Activated CD8-positive, alpha-beta memory T cell treated with anti-CD3 and anti-CD28 coated beads for 48 hours (primary cell): ENCODE results near the gene GDF7.

Experiments
- DNase-seq, 3 experiments: peaks; one replicate each; pipeline ENCODE4 v3.0.0-alpha.2; 2020; ENCODE audit warnings: low read depth in 2 of 3, low spot score in 2 of 3

Gene GDF7

DNA sequence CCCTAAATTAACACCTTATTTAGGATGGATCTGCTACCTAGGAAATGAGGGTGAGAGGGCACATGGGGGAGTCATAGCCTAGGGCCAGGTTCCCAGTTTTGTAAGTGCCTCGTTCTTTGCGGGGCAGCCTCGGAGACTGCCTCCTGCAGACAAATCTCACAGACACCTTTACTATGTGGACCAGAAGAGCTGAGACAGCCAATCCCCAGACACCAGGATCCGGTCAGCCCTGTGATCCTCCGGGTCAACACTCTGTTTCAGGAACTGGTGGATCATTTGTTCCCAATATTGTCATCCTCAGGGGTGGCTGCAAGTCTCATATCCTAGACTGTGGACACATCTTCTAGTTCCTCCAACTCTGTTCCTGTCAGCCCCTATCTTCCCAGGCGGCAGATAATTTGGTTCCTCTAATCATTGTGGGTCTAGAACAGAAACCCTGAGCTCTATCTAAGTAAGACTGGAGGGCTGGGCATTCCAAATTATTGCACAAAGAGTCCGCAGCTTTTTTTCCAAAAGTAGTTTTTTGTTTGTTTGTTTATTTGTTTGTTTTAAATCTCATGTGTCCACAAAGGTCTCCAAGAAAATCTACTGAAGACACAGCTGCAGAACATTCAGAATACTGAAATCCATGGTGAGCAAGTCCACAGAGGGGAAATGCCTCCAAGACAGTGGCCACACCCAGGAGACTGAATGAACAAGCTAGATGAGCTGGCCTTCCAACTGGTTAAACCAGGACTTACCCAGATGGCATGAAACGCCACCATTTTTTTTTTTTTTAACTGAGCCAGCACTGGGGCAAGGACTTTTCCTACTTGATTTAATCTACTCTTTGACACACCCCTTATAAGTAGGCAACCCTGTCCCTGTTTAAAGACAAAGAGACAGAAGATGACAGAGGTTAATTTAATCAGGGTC lies 6.2 kb upstream of the GDF7 start:
- no peak for DNase-seq

DNA sequence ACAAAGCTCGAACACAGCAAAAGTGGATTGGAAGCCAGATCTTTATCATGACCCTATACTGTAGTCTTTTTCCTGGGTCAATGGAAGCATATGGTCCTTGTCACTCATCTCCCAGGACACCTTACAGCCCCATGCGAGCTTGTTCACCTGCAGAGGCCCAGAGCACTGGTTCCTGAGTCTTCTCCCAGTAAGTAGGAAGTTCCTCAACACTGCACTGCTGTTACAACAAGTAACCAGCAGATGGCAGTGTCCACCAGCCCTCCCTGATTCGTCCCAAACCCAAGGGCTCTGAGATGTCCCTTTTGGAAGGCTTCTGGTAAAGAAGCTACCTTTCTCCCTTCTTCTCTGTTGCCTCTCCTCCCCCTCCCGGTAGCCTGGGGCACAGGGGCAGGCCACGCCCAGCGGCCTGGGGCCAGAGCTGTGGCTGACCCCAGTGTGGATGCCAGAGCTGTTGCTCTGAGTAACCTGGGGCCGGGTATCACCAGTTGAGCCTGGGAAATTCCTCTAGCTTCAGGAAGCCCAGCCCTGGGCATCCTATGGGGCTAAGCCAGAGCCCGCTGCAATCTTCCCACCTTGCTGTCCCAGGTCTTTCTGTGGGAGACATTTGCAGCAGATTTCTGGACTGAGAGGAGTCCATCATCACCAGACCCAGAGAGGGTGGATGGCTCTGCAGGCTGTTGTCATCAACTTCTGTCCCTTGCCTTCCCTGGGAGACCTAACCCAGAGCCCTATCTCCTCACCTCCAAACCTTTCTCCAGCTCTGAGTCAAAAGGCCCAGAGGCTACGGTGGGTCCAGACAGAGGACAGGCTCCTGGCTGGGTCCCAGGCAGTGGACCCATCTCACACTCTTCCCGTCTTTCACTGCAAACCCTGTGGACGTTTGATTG lies 5.3 kb upstream of the GDF7 start:
- peak in 1 of 3 experiments; percentile 37 for DNase-seq

DNA sequence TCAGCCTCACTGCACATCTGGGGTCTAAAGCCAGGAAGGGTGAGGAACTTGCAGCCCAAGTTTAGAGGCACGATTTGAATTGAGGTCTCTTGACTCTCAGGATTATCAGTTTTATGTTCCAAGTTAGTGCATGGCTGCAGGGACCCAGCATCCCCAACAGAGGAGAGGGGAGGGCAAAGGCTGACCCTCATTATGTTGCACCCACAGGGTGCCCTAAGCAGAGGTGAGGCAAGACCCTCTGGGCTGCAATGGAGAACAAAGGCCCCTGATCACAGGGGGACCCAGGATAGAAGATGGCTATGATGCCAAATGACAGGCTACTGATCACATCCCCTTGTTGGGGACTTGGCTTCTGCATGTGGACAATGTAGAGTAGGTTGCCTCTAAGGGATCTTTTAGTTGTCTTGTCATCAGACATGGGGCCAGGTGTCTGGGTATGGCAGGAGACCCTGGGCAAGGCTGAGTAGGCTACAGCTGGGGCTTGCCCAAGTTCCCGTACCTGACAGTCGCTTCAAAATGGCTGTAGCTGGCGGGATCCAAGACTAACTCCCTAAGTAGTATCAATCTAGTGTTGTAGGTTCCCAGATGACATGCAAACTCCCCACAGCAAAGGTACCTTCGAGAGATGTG lies 4.5 kb upstream of the GDF7 start:
- no peak for DNase-seq

DNA sequence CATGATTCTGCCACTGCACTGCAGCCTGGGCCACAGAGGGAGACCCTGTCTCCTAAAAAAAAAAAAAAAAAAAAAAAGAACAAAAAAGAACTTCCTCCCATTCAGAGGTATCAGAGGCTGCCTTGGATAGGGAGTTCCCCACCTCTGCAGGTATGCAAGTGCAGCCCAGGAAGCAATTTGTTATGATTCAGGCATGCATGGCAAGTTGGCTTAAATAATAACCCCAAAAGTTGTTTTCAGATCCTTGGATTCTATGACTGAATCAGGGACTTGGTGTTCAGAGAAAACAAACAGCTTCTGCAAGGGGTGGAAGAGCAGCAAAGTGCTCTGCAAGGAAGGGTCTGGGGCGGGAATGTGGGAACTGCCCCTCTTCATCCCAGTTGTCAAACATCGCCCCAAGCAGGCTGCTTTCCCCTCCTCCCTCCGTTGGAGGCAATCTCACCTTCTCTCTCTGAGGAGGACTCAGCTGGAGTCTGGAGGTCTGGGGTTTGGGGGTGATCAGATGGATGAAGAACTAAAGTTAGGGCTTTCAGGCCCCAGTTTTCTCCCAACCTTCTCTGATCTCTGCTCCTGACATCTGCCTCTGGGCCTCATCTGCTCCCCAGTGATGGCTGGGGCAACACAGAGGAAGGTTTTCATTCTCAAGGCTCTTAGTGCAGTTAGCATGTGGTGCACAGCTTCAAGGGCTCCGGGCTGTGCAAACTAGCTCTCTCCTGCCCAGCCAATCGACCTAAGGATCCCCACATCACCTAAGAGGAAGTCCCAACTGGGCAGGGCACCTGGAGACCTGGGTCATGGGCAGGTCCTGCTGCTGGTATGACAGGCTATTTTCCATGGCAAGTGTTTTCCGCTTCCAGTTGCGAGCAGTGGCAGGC lies 3.5 kb upstream of the GDF7 start:
- DNase-seq, result no peak

DNA sequence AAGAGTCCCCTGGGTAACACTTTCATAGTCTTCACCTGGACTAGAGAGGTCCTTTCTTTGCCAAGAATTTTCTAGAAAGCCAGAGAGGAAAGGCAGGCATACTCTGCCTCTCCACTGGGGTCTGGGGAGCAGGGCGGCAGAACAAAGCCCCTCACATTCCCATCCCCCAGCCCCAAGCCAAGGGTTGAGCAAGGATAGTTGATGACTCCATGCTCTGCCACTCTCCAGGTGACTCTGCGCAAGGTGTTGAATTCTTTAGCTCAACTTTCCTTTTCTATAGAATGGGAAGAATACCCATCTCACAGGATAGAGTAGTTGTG lies 2.9 kb upstream of the GDF7 start:
- DNase-seq, result no peak

DNA sequence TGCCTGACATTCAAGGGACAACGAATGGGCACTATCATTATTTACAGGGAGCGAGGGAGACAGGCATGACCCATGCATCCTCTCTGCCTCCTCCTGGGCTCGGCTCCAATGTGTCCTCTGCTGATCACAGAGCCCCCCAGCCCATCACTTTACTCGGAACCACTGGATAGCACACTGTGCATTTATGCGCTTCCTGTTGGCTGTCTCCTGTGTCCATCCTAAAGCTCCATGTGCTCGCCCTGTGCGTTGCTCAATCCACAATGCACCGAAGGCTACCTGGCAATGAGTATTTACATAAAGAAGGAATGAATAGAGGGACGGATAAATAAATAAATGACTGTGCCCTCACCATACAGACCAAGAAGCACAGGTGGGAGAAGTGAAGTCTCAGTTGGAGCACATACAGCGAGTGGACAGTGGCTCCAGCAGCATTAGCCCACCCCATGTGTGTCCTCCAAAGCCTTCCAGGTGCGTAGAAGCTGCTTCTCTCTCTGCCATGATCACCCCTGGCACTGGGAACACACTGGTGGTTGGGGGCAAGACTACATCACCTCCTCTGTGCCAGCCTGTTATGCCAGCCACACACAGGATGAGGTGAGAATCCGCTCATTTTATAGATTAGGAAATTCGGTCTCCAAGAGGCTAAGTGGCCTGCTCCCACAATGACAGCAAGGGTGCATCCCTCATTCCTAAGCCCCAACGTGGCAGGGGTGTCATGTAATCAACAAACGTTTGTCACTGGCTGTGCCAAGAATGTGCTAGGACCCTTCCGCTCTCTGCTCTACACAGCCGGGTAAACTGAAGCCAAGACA lies 2.3 kb upstream of the GDF7 start:
- no peak for DNase-seq

DNA sequence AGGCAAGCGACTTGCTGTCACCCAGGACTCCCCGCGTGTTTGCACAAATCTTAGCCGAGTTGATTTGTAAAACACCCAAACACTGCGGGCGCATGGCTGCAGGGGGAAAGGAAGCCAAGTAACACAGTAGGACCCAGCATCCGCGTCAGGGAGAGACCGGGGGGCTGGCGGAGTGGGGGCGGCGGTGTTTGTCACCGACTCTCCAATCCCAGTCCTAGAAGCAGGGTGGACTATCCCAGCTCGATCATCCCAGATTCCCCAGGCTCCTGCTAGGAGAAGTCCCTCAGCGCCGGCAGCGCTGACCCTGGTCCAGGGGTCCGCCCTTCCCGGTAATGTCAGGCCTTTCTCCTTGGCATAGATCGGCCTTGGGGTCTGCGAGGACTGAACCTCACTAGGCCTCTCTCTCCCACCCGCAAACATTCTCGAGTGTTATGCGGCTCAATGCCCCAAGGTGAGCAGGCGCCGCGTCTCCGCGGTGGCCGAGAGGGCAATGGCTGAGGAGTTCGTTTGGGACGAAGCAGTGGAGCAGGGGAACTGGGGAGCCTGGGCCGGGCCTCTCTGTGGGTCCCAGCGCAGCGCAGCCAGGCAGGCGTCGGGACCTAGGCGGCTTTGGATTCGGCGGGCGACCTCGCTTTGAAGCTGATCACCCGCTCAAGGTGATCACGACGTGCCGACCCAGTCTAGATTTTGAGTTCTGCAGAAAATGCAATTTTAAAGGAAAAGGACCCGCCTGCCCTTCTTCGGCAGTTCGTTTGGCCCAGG lies 1.5 kb upstream of the GDF7 start:
- no peak for DNase-seq

DNA sequence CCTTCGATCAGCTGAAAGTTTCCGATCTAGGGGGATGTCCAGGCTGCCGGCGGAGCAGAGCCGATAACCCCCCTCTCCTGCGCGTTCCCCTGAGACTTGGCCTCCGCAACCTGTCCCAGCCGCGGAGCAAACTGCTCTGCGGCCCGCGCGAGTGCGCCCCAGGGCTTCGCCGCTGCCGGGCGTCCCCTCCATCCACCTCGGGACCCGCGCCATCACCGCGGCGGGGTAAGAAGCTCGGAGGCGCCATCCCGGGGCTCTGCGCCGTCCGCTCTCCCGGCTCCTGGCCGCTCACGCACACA lies 990 bp upstream of the GDF7 start:
- DNase-seq, result no peak

DNA sequence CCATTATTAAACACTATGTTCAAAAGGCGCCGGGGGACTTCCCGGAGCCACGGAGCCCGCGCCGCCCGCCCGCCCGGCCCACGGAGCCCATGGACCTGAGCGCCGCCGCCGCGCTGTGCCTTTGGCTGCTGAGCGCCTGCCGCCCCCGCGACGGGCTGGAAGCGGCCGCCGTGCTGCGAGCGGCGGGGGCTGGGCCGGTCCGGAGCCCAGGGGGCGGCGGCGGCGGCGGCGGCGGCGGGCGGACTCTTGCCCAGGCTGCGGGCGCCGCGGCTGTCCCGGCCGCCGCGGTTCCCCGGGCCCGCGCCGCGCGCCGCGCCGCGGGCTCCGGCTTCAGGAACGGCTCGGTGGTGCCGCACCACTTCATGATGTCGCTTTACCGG lies 197 bp downstream of the GDF7 start:
- no peak for DNase-seq

DNA sequence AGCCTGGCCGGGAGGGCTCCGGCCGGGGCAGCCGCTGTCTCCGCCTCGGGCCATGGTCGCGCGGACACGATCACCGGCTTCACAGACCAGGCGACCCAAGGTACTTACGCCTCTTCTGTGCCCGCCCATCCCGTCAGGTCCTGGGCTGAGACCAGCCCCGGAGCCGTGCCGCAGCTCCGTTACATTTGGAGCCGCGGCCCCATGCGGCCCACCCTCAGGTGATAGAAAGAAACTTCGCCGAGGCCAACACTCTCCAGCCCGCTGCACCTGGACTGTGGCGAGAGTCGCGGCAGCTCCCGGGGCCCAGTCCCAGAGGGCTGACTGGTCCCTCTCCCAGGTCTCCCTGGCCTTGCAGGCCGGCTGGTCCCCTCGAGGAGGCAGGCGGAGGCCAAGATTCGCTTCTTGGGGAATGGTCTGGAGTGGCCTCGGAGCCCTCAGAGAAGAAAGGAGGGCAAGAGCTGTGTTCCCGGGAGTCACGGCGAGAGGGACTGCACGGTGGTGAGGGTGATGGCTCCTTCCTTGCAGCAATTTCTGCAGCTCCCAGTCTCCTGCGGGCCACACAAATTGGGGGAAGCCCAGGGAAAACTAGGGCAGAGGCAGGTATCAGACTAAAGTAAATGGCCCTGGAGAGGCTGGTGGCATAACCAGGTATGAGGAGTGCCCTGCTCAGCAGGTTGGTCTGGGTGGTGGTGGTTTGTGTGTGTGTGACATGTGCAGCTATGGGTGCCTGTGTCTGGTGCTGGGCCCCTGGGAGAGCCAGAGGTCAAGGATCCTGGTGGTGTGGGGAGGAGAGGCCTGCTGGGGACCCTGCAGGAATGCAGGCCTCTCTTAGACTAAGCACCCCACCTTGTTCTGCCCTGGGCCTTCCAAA lies 822 bp downstream of the GDF7 start:
- no peak for DNase-seq

DNA sequence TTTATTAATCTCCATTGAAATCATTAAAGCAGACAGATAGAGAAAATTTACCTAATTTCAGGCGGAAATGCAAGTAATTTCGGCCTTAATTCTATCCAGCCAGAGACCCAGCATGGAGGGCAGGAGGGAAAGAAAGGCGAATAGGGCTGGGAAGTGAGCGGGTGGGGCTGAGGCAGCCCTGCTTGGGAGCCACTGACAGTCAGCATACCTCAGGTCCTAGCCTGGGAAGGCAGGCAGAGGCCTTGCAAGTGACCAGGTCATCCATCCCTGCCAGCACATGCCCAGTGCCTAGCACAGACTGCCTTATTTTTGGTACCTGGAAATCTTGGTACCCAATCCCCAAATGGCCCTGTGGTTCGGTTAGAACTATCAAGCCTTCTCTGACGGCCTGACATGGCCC lies 1.5 kb downstream of the GDF7 start:
- DNase-seq, result no peak

DNA sequence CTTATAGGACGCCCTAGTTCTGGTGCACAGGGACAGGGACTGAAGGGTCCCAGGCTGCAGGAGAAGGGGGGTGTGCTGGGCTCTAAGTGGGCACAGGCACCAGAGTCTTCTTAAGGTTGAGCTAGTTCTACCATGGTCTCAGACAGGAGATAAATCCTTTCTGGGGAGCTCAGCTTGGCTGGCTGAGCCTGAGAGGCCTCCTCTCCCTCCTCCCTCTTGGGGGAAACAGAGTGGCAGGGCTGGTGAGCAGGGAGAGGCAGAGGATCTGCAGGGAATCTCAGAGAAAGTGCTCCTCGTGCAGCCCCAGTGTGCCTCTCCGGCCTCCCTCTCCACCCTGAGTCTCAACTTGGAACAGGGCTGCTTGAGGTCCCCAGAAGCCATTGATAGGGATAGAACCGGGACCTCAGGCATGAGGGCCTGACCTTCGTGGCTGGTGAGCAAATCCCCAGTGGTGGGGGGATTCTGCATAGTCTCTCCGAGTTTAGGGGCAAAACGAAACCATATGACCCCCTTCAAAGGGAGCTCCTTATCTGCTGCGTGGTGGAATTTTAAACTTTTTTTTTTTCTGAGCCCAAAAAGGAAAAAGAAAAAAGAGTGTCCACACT lies 2.0 kb downstream of the GDF7 start:
- DNase-seq, result no peak

DNA sequence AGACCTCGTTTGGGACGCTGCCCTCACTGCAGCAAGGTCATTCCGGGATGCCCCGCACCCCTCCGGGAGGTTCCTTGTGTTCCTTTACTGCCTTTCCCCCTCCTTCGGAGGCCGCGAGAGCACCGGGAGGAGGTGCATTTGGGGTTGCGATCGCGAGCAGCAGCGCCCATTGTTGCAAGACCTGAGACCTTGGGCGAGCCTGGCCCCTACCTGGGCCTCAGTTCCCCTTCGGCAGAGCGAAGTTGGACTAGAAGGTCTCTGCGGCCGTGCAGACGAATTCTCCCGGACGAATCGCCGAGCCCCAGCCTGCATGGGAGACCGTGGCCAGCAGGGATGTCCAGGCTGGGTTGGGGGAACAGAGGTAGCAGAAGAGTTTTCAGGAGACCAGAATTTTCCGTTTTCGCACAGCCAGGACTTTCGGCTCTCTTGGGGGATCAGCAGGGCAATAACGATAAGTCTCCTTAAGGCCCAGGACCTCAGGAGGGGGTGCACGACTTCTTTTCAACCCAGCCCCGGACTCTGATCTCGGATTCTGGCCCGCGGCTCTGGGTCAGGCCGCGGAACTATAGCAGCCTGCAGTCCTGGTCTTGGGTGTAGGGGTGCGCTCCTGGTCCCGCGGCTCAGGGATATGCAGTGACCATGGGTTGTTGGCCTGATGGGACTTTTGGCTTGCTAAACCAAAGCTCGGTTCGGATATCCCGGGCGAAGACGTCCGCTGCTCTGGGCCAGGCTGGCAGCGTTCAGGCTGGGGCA lies 2.8 kb downstream of the GDF7 start:
- no peak for DNase-seq

DNA sequence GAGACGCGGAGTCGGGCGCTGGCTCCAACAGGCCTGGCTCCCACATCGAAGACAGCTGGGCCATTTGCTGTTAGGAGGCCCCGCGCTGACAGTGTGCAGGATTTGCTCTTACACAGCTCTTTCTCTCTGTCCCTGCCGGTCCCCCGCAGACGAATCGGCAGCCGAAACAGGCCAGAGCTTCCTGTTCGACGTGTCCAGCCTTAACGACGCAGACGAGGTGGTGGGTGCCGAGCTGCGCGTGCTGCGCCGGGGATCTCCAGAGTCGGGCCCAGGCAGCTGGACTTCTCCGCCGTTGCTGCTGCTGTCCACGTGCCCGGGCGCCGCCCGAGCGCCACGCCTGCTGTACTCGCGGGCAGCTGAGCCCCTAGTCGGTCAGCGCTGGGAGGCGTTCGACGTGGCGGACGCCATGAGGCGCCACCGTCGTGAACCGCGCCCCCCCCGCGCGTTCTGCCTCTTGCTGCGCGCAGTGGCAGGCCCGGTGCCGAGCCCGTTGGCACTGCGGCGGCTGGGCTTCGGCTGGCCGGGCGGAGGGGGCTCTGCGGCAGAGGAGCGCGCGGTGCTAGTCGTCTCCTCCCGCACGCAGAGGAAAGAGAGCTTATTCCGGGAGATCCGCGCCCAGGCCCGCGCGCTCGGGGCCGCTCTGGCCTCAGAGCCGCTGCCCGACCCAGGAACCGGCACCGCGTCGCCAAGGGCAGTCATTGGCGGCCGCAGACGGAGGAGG lies 3.5 kb downstream of the GDF7 start:
- DNase-seq, result no peak

DNA sequence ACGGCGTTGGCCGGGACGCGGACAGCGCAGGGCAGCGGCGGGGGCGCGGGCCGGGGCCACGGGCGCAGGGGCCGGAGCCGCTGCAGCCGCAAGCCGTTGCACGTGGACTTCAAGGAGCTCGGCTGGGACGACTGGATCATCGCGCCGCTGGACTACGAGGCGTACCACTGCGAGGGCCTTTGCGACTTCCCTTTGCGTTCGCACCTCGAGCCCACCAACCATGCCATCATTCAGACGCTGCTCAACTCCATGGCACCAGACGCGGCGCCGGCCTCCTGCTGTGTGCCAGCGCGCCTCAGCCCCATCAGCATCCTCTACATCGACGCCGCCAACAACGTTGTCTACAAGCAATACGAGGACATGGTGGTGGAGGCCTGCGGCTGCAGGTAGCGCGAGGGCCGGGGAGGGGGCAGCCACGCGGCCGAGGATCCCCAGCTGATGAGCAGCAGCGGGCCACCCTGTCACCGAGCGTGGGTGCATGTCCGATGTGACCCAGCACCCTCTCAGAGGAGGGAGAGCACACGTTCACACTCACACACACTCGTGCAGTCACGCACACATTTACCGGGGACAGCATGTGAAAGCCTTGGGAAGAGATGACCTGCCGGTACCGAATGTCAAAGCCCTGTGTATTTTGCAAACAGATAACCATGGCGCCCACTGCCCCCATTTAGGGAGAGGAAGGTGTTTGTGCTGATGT lies 4.2 kb downstream of the GDF7 start:
- no peak for DNase-seq

DNA sequence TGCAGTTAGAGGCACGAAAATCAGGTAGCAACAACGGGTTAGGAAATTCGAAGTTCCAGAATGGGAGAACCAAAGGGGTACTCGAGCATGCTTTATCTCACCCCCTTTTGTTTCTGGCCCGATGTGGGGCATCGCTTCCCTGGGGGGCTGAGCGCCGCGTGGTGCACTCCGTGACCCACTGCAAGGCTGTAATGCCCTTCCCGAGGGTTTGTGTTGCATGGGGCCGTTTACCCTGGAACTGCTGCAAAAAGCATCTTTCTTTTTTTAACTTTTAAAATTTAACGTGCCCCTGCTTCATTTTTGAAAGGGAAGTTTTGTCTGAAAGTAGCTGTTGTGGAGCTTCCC lies 4.8 kb downstream of the GDF7 start:
- no peak for DNase-seq
